Endothelial cell (in vitro differentiated cells): ENCODE measurements around the gene MAPK9. TPM values are rescaled to one million over a fixed set of nuclear protein-coding genes. Genes with fewer than 3 reads are reported as not detected.

Experiments
- DNase-seq: peaks from one replicate; pipeline ENCODE4 v3.0.0; 2021; ENCODE audit warnings: low spot score
- H3K27ac Mint-ChIP-seq: one replicate; pipeline ENCODE4 v1.8.0; 2021; ENCODE audit warnings: mixed read lengths, inconsistent platforms; ENCODE audit not compliant: unreplicated experiment
- H3K27me3 Mint-ChIP-seq: one replicate; pipeline ENCODE4 v1.8.0; 2021; ENCODE audit warnings: mild to moderate bottlenecking, moderate library complexity, mixed read lengths, inconsistent platforms; ENCODE audit not compliant: unreplicated experiment
- H3K36me3 Mint-ChIP-seq: one replicate; pipeline ENCODE4 v1.8.0; 2021; ENCODE audit warnings: mild to moderate bottlenecking, low read depth, mixed read lengths, inconsistent platforms; ENCODE audit not compliant: unreplicated experiment
- H3K4me1 Mint-ChIP-seq: one replicate; pipeline ENCODE4 v1.8.0; 2021; ENCODE audit warnings: mild to moderate bottlenecking, mixed read lengths, inconsistent platforms; ENCODE audit not compliant: unreplicated experiment
- H3K4me3 Mint-ChIP-seq: one replicate; pipeline ENCODE4 v1.8.0; 2021; ENCODE audit warnings: mild to moderate bottlenecking, mixed read lengths, inconsistent platforms; ENCODE audit not compliant: unreplicated experiment
- H3K9me3 Mint-ChIP-seq: one replicate; pipeline ENCODE4 v1.8.0; 2021; ENCODE audit warnings: mixed read lengths, inconsistent platforms; ENCODE audit not compliant: unreplicated experiment
- total RNA-seq: library from RNA; stranded (reverse); fragmentation: NEBNext Ultra II Directional; extraction: Animal tissue kit (Norgen Biotek cat#: 25700); gene quantifications from one replicate; pipeline ENCODE4 v1.2.1, GENCODE V29; 2021; ENCODE audit not compliant: unreplicated experiment
- TF ChIP-seq, protein P1 (sequence below): fragments of 200-600 bp; sonication (generic); IDR thresholded peaks from one replicate; pipeline ENCODE4 v1.5.0; 2021; ENCODE audit warnings: antibody characterized with exemption; ENCODE audit not compliant: unreplicated experiment

Gene MAPK9
- total RNA-seq, 1 donor from 2014 or later = 51.5 TPM

DNA sequence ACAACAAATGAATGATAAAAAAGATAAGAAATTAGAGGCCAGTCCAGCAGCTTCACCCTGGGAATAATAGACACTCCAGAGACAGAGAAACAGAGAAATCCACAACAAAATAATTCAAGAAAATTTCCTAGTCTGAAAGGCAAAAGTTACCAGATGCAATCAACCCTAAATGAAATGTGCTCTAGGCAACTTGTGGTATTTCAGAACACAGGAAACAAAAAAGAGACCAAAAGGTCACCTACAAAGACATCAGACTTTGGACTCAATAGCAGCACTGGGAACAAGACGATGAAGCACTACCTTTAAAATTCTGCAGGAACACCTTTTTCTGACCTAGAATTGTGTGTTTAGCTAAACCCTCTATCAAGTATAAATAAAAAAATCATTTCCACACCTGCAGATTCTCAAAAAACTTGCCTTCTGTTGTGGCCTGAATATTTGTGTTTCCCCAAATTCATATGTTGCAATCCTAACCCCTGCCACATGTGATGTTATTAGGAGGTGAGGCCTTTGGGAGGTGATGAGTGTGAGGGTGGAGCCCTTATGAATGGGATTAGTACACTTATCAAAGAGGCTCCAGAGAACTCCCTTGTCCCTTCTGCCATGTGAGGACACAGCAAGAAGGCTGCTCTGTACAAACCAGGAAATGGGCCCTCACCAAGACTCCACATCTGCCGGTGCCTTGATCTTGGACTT is 5.9 kb upstream of the MAPK9 start:
- Mint-ChIP-seq H3K36me3 (peaks cover 6% of the 10 kb centered on the region), H3K4me1 (peaks cover 16% of the 10 kb centered on the region), H3K27me3 (peaks cover 10% of the 10 kb centered on the region), H3K9me3 (no peaks in the 10 kb centered on the region), H3K27ac (no peak overlapping the region), H3K4me3 (no peak overlapping the region)
- TF ChIP-seq, protein P1, sequence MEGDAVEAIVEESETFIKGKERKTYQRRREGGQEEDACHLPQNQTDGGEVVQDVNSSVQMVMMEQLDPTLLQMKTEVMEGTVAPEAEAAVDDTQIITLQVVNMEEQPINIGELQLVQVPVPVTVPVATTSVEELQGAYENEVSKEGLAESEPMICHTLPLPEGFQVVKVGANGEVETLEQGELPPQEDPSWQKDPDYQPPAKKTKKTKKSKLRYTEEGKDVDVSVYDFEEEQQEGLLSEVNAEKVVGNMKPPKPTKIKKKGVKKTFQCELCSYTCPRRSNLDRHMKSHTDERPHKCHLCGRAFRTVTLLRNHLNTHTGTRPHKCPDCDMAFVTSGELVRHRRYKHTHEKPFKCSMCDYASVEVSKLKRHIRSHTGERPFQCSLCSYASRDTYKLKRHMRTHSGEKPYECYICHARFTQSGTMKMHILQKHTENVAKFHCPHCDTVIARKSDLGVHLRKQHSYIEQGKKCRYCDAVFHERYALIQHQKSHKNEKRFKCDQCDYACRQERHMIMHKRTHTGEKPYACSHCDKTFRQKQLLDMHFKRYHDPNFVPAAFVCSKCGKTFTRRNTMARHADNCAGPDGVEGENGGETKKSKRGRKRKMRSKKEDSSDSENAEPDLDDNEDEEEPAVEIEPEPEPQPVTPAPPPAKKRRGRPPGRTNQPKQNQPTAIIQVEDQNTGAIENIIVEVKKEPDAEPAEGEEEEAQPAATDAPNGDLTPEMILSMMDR = no peak
- no peak for DNase-seq

DNA sequence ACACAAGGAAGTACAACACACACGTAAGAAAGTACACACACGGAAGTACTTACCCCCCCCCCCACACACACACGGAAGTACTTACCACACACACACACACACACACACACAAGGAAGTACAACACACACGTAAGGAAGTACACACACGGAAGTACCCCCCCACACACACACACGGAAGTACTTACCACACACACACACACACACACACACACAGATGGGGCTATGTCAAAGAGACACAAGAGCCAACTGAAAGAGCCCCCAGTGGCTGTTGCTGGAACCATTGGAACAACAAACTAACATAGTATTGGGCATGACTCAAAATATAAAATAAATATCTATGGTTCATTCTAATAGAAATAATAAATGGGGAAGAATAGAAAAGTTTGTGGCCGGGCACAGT is 4.9 kb upstream of the MAPK9 start:
- Mint-ChIP-seq H3K9me3 (no peaks in the 10 kb centered on the region), H3K36me3 (peaks cover 6% of the 10 kb centered on the region), H3K4me1 (peaks cover 18% of the 10 kb centered on the region), H3K27me3 (peaks cover 12% of the 10 kb centered on the region), H3K4me3 (no peak overlapping the region), H3K27ac (no peak overlapping the region)
- no peak for DNase-seq
- TF ChIP-seq, protein P1 = no peak

DNA sequence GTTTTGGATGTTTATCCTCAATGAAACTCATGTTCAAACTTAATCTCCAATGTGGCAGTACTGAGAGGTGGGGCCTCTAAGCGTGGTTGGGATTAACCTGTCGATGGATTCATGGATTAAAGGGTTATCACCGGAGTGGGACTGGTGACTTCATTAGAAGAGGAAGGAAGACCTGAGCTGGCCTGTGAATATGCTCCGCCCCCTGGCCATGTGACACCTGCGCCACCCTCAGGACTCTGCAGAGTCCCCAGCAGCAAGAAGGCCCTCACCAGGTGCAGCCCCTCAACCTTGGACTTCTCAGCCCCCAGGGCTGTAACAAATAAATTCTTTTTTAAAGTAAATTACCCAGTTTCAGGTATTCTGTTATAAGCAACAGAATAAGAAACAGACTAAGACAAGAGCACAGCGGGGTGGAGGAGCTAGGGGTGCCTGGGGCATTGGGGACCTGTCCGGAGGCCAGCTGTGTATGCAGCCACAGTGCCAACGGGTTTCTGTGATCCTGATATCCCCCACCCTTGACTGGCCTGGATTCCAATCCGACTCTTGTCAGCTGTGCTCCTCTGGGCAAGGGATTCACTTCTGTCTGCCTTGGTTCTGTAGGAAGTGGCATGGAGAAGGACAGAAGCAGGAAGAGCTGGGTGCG is 3.2 kb upstream of the MAPK9 start:
- TF ChIP-seq, protein P1 = no peak
- Mint-ChIP-seq H3K36me3 (peaks cover 6% of the 10 kb centered on the region), H3K27me3 (peaks cover 19% of the 10 kb centered on the region), H3K4me3 (no peak overlapping the region), H3K9me3 (no peaks in the 10 kb centered on the region), H3K27ac (no peak overlapping the region), H3K4me1 (peaks cover 28% of the 10 kb centered on the region)
- DNase-seq = no peak

DNA sequence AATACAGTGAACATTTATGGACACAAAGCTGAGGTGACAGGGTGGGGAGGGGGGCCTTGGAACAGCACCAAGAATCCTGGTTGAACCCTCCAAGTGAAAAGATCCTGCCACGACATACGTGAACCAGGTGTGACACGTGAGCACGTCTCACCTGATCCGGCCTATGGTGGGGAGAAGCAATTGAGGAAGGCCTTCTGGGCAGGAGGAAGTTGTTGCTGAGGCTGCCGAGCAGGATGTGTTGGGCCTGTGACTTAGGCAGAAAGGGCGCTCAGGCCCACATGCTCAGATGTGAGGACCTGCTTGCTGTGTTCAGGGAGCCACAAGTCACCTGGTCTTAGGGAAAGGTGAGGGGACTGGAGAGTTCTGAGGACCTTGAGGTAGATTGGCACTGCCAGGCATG is 2.5 kb upstream of the MAPK9 start:
- peaks cover 6% of the 10 kb centered on the region for H3K36me3 Mint-ChIP-seq
- H3K4me1 Mint-ChIP-seq = peaks cover 29% of the 10 kb centered on the region

More for the DNA sequence above, 2.5 kb upstream of the MAPK9 start:
- H3K27ac Mint-ChIP-seq = no peak overlapping the region
- H3K27me3 Mint-ChIP-seq = peaks cover 19% of the 10 kb centered on the region
- TF ChIP-seq, protein P1 = no peak
- no peaks in the 10 kb centered on the region for H3K9me3 Mint-ChIP-seq
- DNase-seq = no peak
- H3K4me3 Mint-ChIP-seq = peak overlapping the region; percentile 25
